ENCODE results near the gene SLC50A1. TPM values are rescaled to one million over a fixed set of nuclear protein-coding genes. Genes with fewer than 3 reads are reported as not detected.

Gene SLC50A1
- total RNA-seq, 1 donor from 2014 or later = 43.9 TPM

DNA sequence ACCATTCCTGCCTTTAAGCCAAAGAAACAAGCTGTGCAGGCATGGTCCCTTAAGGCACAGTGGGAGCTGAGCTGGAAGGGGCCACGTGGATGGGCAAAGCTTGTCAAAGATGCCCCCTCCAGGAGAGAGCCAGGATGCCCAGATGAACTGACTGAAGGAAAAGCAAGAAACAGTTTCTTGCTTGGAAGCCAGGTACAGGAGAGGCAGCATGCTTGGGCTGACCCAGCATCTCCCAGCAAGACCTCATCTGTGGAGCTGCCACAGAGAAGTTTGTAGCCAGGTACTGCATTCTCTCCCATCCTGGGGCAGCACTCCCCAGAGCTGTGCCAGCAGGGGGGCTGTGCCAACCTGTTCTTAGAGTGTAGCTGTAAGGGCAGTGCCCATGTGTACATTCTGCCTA is 1.3 kb upstream of the SLC50A1 start:
- H3K27ac Mint-ChIP-seq (ENCODE audit: unreplicated experiment) = peak overlapping the region; percentile 92
- TF ChIP-seq, protein P1, sequence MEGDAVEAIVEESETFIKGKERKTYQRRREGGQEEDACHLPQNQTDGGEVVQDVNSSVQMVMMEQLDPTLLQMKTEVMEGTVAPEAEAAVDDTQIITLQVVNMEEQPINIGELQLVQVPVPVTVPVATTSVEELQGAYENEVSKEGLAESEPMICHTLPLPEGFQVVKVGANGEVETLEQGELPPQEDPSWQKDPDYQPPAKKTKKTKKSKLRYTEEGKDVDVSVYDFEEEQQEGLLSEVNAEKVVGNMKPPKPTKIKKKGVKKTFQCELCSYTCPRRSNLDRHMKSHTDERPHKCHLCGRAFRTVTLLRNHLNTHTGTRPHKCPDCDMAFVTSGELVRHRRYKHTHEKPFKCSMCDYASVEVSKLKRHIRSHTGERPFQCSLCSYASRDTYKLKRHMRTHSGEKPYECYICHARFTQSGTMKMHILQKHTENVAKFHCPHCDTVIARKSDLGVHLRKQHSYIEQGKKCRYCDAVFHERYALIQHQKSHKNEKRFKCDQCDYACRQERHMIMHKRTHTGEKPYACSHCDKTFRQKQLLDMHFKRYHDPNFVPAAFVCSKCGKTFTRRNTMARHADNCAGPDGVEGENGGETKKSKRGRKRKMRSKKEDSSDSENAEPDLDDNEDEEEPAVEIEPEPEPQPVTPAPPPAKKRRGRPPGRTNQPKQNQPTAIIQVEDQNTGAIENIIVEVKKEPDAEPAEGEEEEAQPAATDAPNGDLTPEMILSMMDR (IDR thresholded peaks at IDR 0.05; ENCODE audit: unreplicated experiment) = no peak
- peaks cover 62% of the 10 kb centered on the region for H3K4me1 Mint-ChIP-seq (ENCODE audit: unreplicated experiment)
- no peak for DNase-seq (ENCODE audit: low spot score)
- peaks cover 64% of the 10 kb centered on the region for H3K36me3 Mint-ChIP-seq (ENCODE audit: low read depth, unreplicated experiment)
- H3K9me3 Mint-ChIP-seq (ENCODE audit: unreplicated experiment) = no peaks in the 10 kb centered on the region
- peak overlapping the region; percentile 88 for H3K4me3 Mint-ChIP-seq (ENCODE audit: unreplicated experiment)
- peaks cover 17% of the 10 kb centered on the region for H3K27me3 Mint-ChIP-seq (ENCODE audit: unreplicated experiment)

DNA sequence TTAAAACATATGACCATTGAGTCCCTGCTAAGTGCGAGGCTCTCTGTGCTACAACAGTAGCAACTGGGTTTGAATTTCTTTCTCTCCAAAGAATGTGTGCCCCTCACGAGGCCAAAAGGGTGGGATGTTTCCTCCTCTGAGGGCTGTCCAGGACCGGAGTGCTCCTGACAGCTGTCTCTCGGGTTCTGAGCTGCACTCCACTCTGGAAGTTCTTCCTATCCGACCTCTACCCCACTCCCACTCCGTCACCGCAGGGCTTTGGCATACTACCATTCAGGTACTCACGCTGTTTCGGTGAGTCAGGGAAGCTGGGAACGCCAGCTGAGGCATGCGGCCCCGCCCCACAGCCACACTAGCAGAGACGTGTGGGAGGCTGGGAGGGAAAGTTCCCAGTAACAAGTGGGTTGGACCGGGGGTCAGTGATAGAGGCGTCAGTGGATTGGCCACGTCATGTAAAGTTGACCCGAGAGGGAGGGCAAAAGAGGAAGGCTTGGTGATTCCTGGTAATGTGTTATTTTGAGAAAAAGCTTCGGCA is 705 bp upstream of the SLC50A1 start:
- Mint-ChIP-seq H3K4me3 (ENCODE audit: unreplicated experiment) (peak overlapping the region; percentile 88), H3K9me3 (ENCODE audit: unreplicated experiment) (no peaks in the 10 kb centered on the region), H3K36me3 (ENCODE audit: low read depth, unreplicated experiment) (peaks cover 57% of the 10 kb centered on the region), H3K27ac (ENCODE audit: unreplicated experiment) (peak overlapping the region; percentile 92), H3K4me1 (ENCODE audit: unreplicated experiment) (peaks cover 65% of the 10 kb centered on the region), H3K27me3 (ENCODE audit: unreplicated experiment) (peaks cover 17% of the 10 kb centered on the region)
- TF ChIP-seq, protein P1 (IDR thresholded peaks at IDR 0.05; ENCODE audit: unreplicated experiment) = no peak
- DNase-seq (ENCODE audit: low spot score) = peak; percentile 47

DNA sequence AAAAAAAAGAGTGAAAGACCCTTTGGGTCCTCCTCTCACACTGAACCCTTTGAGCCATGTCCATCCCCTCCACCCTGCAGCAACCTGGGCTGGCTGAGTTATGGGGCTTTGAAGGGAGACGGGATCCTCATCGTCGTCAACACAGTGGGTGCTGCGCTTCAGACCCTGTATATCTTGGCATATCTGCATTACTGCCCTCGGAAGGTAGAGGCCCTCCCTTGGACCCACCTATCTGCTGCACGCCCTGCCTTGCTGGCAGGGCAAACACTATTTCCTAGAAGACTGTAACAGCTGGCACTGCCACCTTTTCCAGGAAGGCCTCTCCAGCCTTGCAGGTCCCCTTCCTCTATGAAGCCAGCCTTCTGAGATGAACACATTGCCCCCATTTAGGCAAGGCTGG is 1.1 kb downstream of the SLC50A1 start:
- H3K9me3 Mint-ChIP-seq (ENCODE audit: unreplicated experiment) = no peaks in the 10 kb centered on the region
- H3K4me3 Mint-ChIP-seq (ENCODE audit: unreplicated experiment) = peak overlapping the region; percentile 88
- TF ChIP-seq, protein P1 (IDR thresholded peaks at IDR 0.05; ENCODE audit: unreplicated experiment) = no peak
- H3K36me3 Mint-ChIP-seq (ENCODE audit: low read depth, unreplicated experiment) = peaks cover 41% of the 10 kb centered on the region
- H3K27ac Mint-ChIP-seq (ENCODE audit: unreplicated experiment) = peak overlapping the region; percentile 64
- no peak for DNase-seq (ENCODE audit: low spot score)
- peaks cover 11% of the 10 kb centered on the region for H3K27me3 Mint-ChIP-seq (ENCODE audit: unreplicated experiment)
- H3K4me1 Mint-ChIP-seq (ENCODE audit: unreplicated experiment) = peaks cover 58% of the 10 kb centered on the region

DNA sequence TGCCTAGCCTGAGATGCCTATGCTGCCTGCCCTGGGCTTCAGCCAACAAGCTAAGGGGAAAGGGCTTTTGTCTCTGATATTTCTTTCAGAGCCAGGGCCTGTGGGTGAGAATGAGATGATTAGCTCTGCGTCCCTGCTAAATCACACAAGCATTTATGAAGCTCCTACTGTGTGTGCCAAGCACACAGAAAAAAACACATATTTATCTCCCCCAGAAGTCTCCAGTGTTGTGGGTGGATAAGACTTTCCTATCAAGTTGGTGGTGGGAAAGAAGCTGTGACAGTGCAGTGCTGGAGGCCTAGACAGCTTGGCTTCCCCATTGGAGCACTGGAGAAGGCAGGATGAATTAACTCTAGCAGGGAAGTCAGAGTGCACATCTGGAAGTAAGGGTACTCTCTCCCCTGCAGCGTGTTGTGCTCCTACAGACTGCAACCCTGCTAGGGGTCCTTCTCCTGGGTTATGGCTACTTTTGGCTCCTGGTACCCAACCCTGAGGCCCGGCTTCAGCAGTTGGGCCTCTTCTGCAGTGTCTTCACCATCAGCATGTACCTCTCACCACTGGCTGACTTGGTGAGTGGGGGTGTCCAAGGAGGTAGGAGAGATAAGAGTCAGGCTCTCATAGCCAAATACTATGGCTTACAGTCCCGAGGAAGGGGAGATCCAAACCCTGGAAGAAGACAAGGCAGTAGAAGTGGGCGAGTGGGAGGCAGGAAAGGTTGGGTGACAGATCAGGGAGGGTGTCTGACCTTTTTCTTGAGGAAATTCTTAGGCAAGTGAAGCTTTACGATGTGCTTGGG is 1.7 kb downstream of the SLC50A1 start:
- H3K36me3 Mint-ChIP-seq (ENCODE audit: low read depth, unreplicated experiment) = peaks cover 38% of the 10 kb centered on the region
- H3K27ac Mint-ChIP-seq (ENCODE audit: unreplicated experiment) = peak overlapping the region; percentile 76
- H3K4me3 Mint-ChIP-seq (ENCODE audit: unreplicated experiment) = peak overlapping the region; percentile 88
- H3K4me1 Mint-ChIP-seq (ENCODE audit: unreplicated experiment) = peaks cover 55% of the 10 kb centered on the region
- TF ChIP-seq, protein P1 (IDR thresholded peaks at IDR 0.05; ENCODE audit: unreplicated experiment) = no peak
- H3K9me3 Mint-ChIP-seq (ENCODE audit: unreplicated experiment) = no peaks in the 10 kb centered on the region
- DNase-seq (ENCODE audit: low spot score) = no peak
- H3K27me3 Mint-ChIP-seq (ENCODE audit: unreplicated experiment) = peaks cover 10% of the 10 kb centered on the region

Data from endothelial cell (in vitro differentiated cells).